B cell (primary cell): ENCODE data around the gene DDR1. TPM values are rescaled to one million over a fixed set of nuclear protein-coding genes. Genes with fewer than 3 reads are reported as not detected.

Experiments used
- ATAC-seq: fragments of 200-7000 bp; cut with Tn5 transposase; one replicate; pipeline ENCODE4 v1.10.0; 2021; ENCODE audit warnings: low read depth, mild to moderate bottlenecking, moderate number of reproducible peaks, moderate library complexity
- CTCF ChIA-PET: fragments of 350-600 bp; sonication (Branson Sonifier 250); formaldehyde crosslinking; loops from one replicate; lab custom pipeline; 2021; ENCODE audit warnings: antibody characterized with exemption, inconsistent platforms; lab: Charles Lee
- POLR2A ChIA-PET: fragments of 350-600 bp; sonication (Branson Sonifier 250); formaldehyde crosslinking; loops from one replicate; lab custom pipeline; 2021; ENCODE audit warnings: antibody characterized with exemption; lab: Charles Lee
- DNase-seq: peaks from one replicate; pipeline ENCODE4 v3.0.0; 2013
- H2AFZ ChIP-seq: 2 replicates; pipeline ENCODE4 v1.6.1; 2012; ENCODE audit warnings: mild to moderate bottlenecking, low read depth, low read length; ENCODE audit not compliant: insufficient read depth, poor library complexity, severe bottlenecking
- H3K27ac ChIP-seq, 2 donors: 1 replicate in 1 of 2; 2 replicates in 1 of 2; pipeline ENCODE4 v1.5.1; 2012 to 2013; ENCODE audit warnings: low read length in 2 of 2, mild to moderate bottlenecking in 2 of 2, moderate library complexity in 1 of 2
- H3K27me3 ChIP-seq, 4 experiments: fragments of 200-600 bp in 1 of 4; sonication (generic) in 1 of 4; replicated peaks in 1 of 4; 1 replicate in 2 of 4; 2 replicates in 2 of 4; pipeline versions ENCODE4 v1.6.1 to v1.7.0; 2013 to 2016; ENCODE audit warnings: low read length in 3 of 4, mild to moderate bottlenecking in 2 of 4, mixed read lengths in 1 of 4, moderate library complexity in 1 of 4; ENCODE audit not compliant: insufficient read depth in 4 of 4, control insufficient read depth in 3 of 4; ENCODE audit errors: control extremely low read depth in 1 of 4
- H3K36me3 ChIP-seq, 2 experiments: replicated peaks in 1 of 2; 1 replicate in 1 of 2; 2 replicates in 1 of 2; pipeline versions ENCODE4 v1.6.1 to v1.7.1; 2013; ENCODE audit warnings: low read length in 1 of 2; ENCODE audit not compliant: insufficient read depth in 2 of 2, control insufficient read depth in 1 of 2; ENCODE audit errors: control extremely low read depth in 1 of 2, extremely low read depth in 1 of 2
- H3K4me1 ChIP-seq, 2 donors: fragments of 200-600 bp in 1 of 2; sonication (generic) in 1 of 2; 1 replicate in 1 of 2; 2 replicates in 1 of 2; pipeline versions ENCODE4 v1.5.1 to v1.6.1; 2013 to 2017; ENCODE audit warnings: low read length in 2 of 2; ENCODE audit not compliant: control insufficient read depth in 2 of 2, insufficient read depth in 2 of 2
- H3K4me2 ChIP-seq: replicated peaks from 2 replicates; pipeline ENCODE3; 2012; ENCODE audit warnings: mild to moderate bottlenecking, low read depth, low read length; ENCODE audit not compliant: poor library complexity, severe bottlenecking
- H3K4me3 ChIP-seq, 5 experiments: fragments of 200-600 bp in 1 of 5; sonication (generic) in 1 of 5; 1 replicate in 3 of 5; 2 replicates in 2 of 5; pipeline versions ENCODE4 v1.5.1 to v1.7.0; 2011 to 2016; ENCODE audit warnings: low read length in 4 of 5, mild to moderate bottlenecking in 4 of 5, low read depth in 2 of 5, control low read depth in 1 of 5, moderate library complexity in 1 of 5; ENCODE audit not compliant: insufficient read depth in 1 of 5; ENCODE audit errors: control extremely low read depth in 1 of 5, extremely low read depth in 1 of 5
- H3K79me2 ChIP-seq: fragments of 200-600 bp; sonication (generic); one replicate; pipeline ENCODE4 v1.6.0; 2016; ENCODE audit warnings: low read length; ENCODE audit not compliant: control insufficient read depth, insufficient read depth
- H3K9ac ChIP-seq: fragments of 200-600 bp; sonication (generic); 2 replicates; pipeline ENCODE4 v1.6.1; 2017; ENCODE audit warnings: mild to moderate bottlenecking, low read length, moderate library complexity
- H3K9me3 ChIP-seq, 3 donors: one replicate each; pipeline versions ENCODE4 v1.6.1 to v1.7.1; 2013; ENCODE audit warnings: low read length in 2 of 3; ENCODE audit not compliant: control insufficient read depth in 2 of 3, insufficient read depth in 1 of 3; ENCODE audit errors: control extremely low read depth in 1 of 3
- H4K20me1 ChIP-seq: 2 replicates; pipeline ENCODE4 v1.6.0; 2012; ENCODE audit warnings: mild to moderate bottlenecking, low read length; ENCODE audit not compliant: insufficient read depth, control insufficient read depth, poor library complexity, severe bottlenecking
- H3K27ac Mint-ChIP-seq: one replicate; pipeline ENCODE4 v1.8.0; 2021; ENCODE audit warnings: mixed read lengths
- H3K27me3 Mint-ChIP-seq: one replicate; pipeline ENCODE4 v1.8.0; 2021; ENCODE audit warnings: mixed read lengths
- H3K4me1 Mint-ChIP-seq: one replicate; pipeline ENCODE4 v1.8.0; 2021; ENCODE audit warnings: mixed read lengths
- H3K4me3 Mint-ChIP-seq: one replicate; pipeline ENCODE4 v1.8.0; 2021; ENCODE audit warnings: mixed read lengths
- H3K9me3 Mint-ChIP-seq: one replicate; pipeline ENCODE4 v1.8.0; 2022; ENCODE audit warnings: mixed read lengths; ENCODE audit not compliant: insufficient read depth
- EZH2 ChIP-seq: IDR thresholded peaks from 2 replicates; pipeline ENCODE4 v1.6.1; 2012; ENCODE audit warnings: borderline replicate concordance, low read depth, mild to moderate bottlenecking, moderate library complexity, low read length; ENCODE audit not compliant: insufficient read depth, poor library complexity, severe bottlenecking
- WGBS: methylation state at CpG from one replicate; pipeline ENCODE4 v1.1.5; 2013; ENCODE audit warnings: missing lambda C conversion rate; ENCODE audit not compliant: insufficient coverage; 5-methylcytosine and 5-hydroxymethylcytosine counted together
- intact Hi-C: fragments of 100-400 bp; cut with micrococcal nuclease; formaldehyde crosslinking; loops from one replicate; pipeline ENCODE4 v1.10.0; 2022
- polyA plus RNA-seq: library from polyadenylated mRNA; depleted of rRNA; stranded (reverse); fragments of >200 nt; gene quantifications from 2 replicates; pipeline ENCODE4 v1.2.3, GENCODE V29; 2012
- total RNA-seq, 2 donors: library from RNA; stranded (reverse); fragments of 120-200 nt in 1 of 2; gene quantifications; 1 replicate in 1 of 2; 2 replicates in 1 of 2; pipeline versions ENCODE4 v1.2.3 to v1.2.4, GENCODE V29; 2013 to 2022
- TF ChIP-seq, protein P1 (sequence below): fragments of 200-600 bp; IDR thresholded peaks from one replicate; pipeline ENCODE4 v1.8.0; 2022; ENCODE audit warnings: antibody characterized with exemption, mild to moderate bottlenecking

Gene DDR1
- total and polyA plus RNA-seq, 2 donors (not counting 1 experiment from before 2014, with no cell fraction given), result 28.8 to 61.7 TPM

DNA sequence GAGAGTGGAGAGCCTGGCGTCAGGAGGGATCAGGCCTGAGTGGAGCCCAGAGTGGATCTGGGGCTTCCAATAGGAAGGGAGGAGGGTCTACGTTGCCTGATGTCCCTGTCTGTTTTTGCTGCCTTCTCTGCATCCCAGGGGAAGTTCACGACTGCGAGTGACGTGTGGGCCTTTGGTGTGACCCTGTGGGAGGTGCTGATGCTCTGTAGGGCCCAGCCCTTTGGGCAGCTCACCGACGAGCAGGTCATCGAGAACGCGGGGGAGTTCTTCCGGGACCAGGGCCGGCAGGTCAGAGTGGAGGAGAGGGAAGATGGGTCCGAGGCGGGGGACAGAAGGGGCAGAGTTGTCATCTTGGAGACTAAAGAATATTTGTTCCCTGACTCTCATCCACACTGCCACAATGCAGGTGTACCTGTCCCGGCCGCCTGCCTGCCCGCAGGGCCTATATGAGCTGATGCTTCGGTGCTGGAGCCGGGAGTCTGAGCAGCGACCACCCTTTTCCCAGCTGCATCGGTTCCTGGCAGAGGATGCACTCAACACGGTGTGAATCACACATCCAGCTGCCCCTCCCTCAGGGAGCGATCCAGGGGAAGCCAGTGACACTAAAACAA lies 14.5 kb downstream of the DDR1 start:
- no peaks in the 10 kb centered on the region for H3K9me3 ChIP-seq
- H4K20me1 ChIP-seq, result peaks cover 4% of the 10 kb centered on the region
- no peak overlapping the region for H3K27ac Mint-ChIP-seq
- TF ChIP-seq EZH2, result no peak
- TF ChIP-seq, protein P1, sequence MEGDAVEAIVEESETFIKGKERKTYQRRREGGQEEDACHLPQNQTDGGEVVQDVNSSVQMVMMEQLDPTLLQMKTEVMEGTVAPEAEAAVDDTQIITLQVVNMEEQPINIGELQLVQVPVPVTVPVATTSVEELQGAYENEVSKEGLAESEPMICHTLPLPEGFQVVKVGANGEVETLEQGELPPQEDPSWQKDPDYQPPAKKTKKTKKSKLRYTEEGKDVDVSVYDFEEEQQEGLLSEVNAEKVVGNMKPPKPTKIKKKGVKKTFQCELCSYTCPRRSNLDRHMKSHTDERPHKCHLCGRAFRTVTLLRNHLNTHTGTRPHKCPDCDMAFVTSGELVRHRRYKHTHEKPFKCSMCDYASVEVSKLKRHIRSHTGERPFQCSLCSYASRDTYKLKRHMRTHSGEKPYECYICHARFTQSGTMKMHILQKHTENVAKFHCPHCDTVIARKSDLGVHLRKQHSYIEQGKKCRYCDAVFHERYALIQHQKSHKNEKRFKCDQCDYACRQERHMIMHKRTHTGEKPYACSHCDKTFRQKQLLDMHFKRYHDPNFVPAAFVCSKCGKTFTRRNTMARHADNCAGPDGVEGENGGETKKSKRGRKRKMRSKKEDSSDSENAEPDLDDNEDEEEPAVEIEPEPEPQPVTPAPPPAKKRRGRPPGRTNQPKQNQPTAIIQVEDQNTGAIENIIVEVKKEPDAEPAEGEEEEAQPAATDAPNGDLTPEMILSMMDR, result no peak
- H3K4me3 Mint-ChIP-seq, result no peak overlapping the region
- no peak overlapping the region for H3K9ac ChIP-seq
- no peaks in the 10 kb centered on the region for H3K27me3 Mint-ChIP-seq
- H2AFZ ChIP-seq, result no peak overlapping the region
- POLR2A ChIA-PET, result no interaction called here
- no peak for ATAC-seq
- CTCF ChIA-PET, result interaction anchor here (1.0 to 1.3 kb wide), 2 partner anchors 14 to 188 kb away, joined by 3 read pairs; partner anchors contain the start of gene DDR1
- no peak overlapping the region for H3K27ac ChIP-seq
- no peaks in the 10 kb centered on the region for H3K79me2 ChIP-seq
- no peak for DNase-seq
- peaks cover 0 to 45% of the 10 kb centered on the region in 2 experiments for H3K36me3 ChIP-seq
- no peak overlapping the region for H3K4me2 ChIP-seq
- H3K4me1 ChIP-seq, result peaks cover 17 to 18% of the 10 kb centered on the region in 2 donors
- H3K9me3 Mint-ChIP-seq, result no peaks in the 10 kb centered on the region
- 94% methylated on average over 18 of the region's 23 CpGs for WGBS
- H3K27me3 ChIP-seq, result no peaks in the 10 kb centered on the region
- peaks cover 15% of the 10 kb centered on the region for H3K4me1 Mint-ChIP-seq
- intact Hi-C loops, result no loop called here
- no peak overlapping the region for H3K4me3 ChIP-seq

DNA sequence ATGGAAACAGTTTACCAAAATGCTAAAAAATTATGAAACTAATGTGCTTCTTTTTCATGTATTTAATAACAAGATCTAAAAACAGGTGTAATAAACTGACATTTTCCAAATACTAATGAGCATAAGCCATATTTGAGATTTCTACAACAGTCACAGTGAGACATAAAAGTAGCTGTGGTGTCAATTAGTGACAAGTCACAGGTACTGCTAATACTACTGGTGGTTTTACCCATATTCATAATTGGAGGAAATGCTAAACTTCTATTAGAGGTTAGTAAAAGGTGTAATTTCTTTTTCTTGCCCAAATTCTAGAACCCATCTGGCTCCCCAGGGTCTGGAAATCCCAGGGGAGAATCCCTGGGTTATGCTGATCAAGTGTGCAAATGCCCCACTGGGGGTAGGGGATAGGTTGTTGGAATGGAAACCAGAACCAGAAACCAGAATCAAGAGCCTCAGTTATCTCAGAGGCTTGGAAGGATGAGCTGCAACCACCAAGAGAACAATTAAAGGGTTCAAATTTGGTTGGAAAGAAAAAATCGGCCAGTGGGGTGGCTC lies 16.6 kb downstream of the DDR1 start:
- no peak overlapping the region for H3K27ac ChIP-seq
- ChIA-PET POLR2A (no interaction called here), CTCF (interaction anchor here (1.2 kb wide), 1 partner anchor 13 kb away, joined by 3 read pairs; the partner anchor contains the start of gene VARS2)
- DNase-seq (no peak), ATAC-seq (no peak)
- TF ChIP-seq EZH2, result no peak
- TF ChIP-seq, protein P1, result no peak
- intact Hi-C loops, result no loop called here
- no peaks in the 10 kb centered on the region for H3K9me3 ChIP-seq
- peaks cover 0 to 28% of the 10 kb centered on the region in 2 experiments for H3K36me3 ChIP-seq
- no peaks in the 10 kb centered on the region for H3K27me3 ChIP-seq
- Mint-ChIP-seq H3K9me3 (no peaks in the 10 kb centered on the region), H3K4me1 (peaks cover 15% of the 10 kb centered on the region), H3K27ac (no peak overlapping the region), H3K27me3 (no peaks in the 10 kb centered on the region), H3K4me3 (no peak overlapping the region)
- H3K79me2 ChIP-seq, result no peaks in the 10 kb centered on the region
- peaks cover 17 to 22% of the 10 kb centered on the region in 2 donors for H3K4me1 ChIP-seq
- no peak overlapping the region for H3K9ac ChIP-seq
- H4K20me1 ChIP-seq, result no peaks in the 10 kb centered on the region
- no peak overlapping the region for H2AFZ ChIP-seq
- WGBS, result no CpG with 5 or more reads among the region's 1 CpG
- H3K4me3 ChIP-seq, result no peak overlapping the region
- H3K4me2 ChIP-seq, result no peak overlapping the region
